Esophagus muscularis mucosa (tissue), 3 donors: Measurements from ENCODE around the gene UCN2.

Experiments
- EP300 ChIP-seq: sonication (generic); formaldehyde crosslinking; IDR thresholded peaks from one replicate; pipeline ENCODE4 v1.6.1; 2017; ENCODE audit warnings: antibody characterized with exemption
- TF ChIP-seq, protein P1 (sequence below), 3 experiments: fragments of 200-600 bp in 2 of 3; fragments of 450-650 bp in 1 of 3; sonication (generic) in 2 of 3; IDR thresholded peaks; one replicate each; pipeline ENCODE4 v1.5.1; 2017 to 2019; ENCODE audit warnings: antibody characterized with exemption in 3 of 3, mild to moderate bottlenecking in 2 of 3, moderate library complexity in 1 of 3

DNA sequence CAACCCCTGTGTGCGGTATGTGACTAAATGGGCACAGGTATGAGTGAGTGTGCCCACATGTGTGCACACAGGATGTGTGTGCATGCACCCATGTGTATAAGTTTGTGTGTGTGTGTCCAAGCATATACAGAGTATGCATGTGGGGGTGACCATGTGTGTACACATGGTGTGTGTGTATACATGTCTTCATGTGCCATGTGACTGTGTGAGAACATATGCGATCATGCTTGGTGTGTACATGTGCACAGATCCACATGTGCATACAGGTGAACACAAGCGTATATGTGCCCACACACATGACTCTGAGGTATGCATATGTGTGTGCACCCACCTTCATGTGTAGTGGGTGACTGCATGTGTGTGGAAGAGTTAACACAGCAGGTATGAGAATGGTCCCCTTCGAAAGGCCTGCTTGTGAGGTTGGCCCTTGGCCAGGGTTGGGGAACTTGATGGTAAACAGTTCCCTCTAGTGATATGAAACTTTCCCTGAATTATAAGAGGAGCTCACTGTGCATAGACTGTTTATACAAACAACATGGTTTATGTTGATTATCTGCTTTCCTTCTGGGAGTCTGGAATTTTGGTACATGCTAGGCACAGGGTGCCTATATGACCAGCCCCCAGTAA lies 17.3 kb downstream of the UCN2 start:
- TF ChIP-seq, protein P1, sequence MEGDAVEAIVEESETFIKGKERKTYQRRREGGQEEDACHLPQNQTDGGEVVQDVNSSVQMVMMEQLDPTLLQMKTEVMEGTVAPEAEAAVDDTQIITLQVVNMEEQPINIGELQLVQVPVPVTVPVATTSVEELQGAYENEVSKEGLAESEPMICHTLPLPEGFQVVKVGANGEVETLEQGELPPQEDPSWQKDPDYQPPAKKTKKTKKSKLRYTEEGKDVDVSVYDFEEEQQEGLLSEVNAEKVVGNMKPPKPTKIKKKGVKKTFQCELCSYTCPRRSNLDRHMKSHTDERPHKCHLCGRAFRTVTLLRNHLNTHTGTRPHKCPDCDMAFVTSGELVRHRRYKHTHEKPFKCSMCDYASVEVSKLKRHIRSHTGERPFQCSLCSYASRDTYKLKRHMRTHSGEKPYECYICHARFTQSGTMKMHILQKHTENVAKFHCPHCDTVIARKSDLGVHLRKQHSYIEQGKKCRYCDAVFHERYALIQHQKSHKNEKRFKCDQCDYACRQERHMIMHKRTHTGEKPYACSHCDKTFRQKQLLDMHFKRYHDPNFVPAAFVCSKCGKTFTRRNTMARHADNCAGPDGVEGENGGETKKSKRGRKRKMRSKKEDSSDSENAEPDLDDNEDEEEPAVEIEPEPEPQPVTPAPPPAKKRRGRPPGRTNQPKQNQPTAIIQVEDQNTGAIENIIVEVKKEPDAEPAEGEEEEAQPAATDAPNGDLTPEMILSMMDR (IDR thresholded peaks at IDR 0.05) = no peak
- no peak for TF ChIP-seq EP300
